Occipital lobe (tissue), 2 donors: ENCODE results near the gene POLN. TPM values are rescaled to one million over a fixed set of nuclear protein-coding genes. Genes with fewer than 3 reads are reported as not detected.

Source experiments
- DNase-seq: peaks from one replicate; lab custom pipeline; 2025; lab: John Stamatoyannopoulos, UW
- total RNA-seq: library from RNA; depleted of rRNA; stranded (reverse); fragments of >200 nt; gene quantifications from one replicate; pipeline ENCODE4 v1.2.3, GENCODE V29; 2014

POLN gene
- total RNA-seq, result 7.8 TPM

GRCh38 chr4:2241410-2242353 lies at the start of gene POLN, which contains the start of gene HAUS3:
Gene POLN, minus strand, starts transcription at chr4:2242121. Its CDS starts 12,890 bp downstream, at chr4:2229231.
Gene HAUS3, minus strand, starts transcription at chr4:2242121. Its CDS starts 1,175 bp downstream, at chr4:2240946.
- peak; percentile 98 for DNase-seq

GRCh38 chr4:2290974-2291704 lies 49.2 kb upstream of the POLN start:
- DNase-seq, result peak; percentile 55

DNA sequence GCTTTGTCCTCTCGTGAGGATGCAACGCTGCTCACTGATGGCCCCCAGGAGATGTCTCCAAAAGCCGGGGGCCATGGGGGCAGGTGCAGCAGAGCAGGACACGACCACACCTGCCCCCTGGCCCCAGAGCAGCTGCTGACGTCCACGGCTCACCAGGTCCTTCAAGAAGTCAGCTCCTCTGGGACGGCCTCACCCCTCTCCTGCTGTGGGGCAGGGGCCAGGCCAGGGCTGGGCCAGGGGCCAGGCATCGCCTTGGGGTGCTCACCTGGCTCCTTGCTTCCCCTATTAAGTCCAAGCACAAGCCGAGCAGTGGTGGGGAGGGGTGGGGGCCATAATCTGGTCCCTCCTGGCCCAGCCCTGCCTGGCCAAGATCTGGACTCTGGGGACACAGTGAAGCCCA lies 48.6 kb upstream of the POLN start:
- DNase-seq, result no peak

GRCh38 chr4:2289955-2290333 lies 48.0 kb upstream of the POLN start:
- no peak for DNase-seq

GRCh38 chr4:2289311-2289954 lies 47.5 kb upstream of the POLN start:
- no peak for DNase-seq

DNA sequence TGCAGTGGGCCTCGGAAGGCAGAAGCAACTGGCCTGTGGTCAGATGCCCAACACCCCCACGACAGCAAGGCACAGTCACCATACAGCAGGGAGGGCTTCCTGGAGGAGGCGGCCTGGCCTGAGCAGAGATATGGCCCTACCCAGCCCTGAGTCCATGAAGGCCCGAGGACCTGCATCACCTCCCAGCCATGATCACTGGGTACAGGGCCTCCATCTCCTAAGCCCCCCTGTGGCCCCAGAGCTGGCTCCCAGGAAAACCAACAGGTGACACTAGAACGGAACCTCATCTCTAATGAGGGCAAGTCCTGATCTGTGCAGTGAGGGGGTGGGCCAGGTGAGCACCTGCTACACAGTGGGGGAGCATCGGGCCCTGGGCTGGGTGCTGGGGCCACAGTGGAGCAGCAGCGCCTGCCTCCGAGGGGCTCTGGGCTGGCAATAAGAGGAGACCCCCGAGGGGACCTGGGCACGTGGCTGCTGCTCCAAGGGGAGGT lies 46.2 kb upstream of the POLN start:
- no peak for DNase-seq

- no peak for DNase-seq
Observed at GRCh38 chr4:2287594-2287915, 45.6 kb upstream of the POLN start.

GRCh38 chr4:2286904-2287593 lies 45.1 kb upstream of the POLN start:
- DNase-seq, result no peak

DNA sequence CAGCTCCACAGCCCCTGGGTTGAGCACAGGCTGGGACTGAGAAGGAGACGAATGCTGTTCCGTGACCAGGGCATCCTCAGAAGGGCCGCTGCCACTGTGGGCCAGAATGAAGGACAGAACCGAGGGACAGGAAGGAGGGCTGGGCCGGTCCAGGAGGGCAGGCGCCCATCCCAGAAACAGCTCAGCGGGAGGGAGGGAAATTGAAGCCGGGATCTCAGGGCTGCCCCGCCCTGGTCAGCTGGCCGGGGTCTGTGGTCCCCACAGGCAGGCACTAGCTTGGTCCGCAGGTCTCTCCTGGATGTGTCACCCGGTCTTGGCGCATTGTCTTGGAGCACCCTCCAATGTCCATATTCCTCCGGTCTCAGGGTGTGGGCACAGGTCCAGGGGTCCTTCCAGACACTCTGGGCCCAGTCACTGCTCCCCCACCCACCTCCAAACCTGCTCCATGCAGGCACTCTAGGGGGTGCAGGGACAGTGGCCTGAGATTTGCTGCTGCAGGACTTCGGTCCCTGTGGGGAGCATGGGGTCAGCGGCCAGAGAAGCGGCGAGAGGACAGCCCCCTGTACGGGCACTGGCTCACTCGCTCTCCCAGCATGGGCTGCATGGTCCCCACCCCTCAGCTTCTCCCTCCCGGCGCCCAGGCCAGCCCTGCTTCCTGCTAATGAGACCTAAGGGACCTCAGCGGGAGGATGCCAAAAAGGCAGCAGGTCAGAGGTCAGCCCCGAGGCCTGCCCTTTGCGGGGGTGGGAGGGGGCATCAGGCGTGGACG lies 43.9 kb upstream of the POLN start:
- no peak for DNase-seq

DNA sequence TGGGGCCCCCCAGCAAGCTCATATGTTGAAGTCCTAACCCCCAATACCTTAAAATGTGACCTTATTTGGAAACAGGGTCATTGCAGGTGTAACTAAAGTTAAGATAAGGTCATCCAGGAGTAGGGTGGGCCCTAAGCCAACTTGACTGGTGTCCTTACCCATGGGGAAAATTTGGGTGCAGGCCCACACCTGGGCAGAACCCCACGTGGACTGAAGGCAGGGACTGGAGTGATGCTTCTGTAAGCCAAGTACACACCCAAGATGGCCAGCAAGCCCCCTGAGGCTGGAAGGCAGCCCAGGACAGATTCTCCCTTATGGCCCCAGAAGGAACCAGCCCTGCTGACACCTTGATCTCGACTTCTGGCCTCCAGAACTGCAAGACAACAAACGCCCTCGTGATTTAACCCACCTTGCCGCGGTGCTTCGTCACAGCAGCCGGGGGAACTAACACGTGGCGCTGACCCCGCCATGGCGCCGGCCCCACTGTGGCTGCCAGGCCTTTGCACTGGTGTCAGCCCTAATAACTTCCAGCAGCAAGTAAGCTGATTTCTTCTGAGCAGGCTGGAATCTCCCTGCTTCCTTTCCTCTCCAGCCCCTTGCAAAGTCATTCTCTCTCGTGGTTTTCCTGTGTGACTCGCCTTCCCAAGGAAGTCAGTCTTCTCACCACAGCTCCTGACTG lies 43.2 kb upstream of the POLN start:
- DNase-seq, result no peak

- no peak for DNase-seq
Observed at GRCh38 chr4:2284161-2284933, 42.4 kb upstream of the POLN start.

DNA sequence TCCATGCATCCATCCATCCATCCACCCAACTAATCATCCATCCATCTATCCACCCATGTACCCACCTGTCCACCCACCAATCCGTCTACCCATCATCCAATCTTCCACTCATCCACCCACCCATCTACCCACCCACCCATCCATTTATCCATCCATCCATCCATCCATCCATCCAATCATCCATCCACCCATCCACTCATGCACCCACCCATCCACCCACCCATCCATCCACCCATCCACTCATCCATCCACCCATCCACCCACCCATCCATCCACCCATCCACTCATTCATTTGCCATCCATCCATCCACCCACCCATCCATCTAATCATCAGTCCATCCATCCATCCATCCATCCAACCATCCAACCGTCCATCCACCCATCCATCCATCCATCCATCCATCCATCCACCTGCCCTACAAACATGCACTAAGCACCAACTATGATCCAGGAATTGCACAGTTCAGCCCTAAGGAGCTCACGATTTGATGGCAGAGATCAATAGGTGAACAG lies 41.3 kb upstream of the POLN start:
- no peak for DNase-seq

GRCh38 chr4:2281575-2282343 lies 39.8 kb upstream of the POLN start:
- DNase-seq, result no peak

- no peak for DNase-seq
Observed at GRCh38 chr4:2280531-2281300, 38.8 kb upstream of the POLN start.

GRCh38 chr4:2277956-2278355 lies 36.0 kb upstream of the POLN start:
- DNase-seq, result no peak

DNA sequence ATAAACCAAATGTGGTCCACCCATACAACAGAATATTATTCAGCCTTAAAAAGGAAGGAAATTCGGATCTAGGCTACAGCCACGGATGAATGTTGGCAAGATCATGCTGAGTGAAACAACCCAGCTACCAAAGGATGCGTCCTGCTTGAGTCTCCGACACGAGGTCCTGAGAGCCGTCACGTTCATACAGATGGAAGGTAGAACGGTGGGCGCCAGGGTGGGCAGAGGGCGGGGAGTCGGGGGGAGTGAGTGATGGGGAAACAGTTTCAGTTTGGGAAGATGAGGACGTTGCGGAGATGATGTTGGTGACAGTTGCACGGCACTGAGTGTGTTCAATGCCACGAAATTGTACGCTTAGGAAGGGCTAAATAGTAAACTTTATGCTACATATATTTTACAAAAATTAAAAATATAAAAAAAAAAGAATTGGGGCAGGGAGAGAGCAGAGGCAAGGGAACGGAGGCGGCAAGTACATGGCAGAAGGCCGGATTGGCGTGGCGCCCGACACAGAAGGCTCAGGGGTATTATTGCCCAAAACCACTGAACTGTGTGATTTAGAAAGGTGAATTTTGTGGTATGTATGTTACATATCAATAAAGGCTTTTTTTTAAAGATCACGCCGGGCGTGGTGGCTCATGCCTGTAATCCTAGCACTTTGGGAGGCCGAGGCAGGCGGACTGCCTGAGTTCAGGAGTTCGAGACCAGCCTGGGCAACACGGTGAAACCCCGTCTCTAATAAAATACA lies 34.8 kb upstream of the POLN start:
- DNase-seq, result no peak
